ENCODE data around the gene EQTN.
"Not testable (repeated sequence)": the region's sequence is repeated elsewhere in the genome, so short reads cannot be mapped to it uniquely, and the experiment has no call there.

The EQTN gene

DNA sequence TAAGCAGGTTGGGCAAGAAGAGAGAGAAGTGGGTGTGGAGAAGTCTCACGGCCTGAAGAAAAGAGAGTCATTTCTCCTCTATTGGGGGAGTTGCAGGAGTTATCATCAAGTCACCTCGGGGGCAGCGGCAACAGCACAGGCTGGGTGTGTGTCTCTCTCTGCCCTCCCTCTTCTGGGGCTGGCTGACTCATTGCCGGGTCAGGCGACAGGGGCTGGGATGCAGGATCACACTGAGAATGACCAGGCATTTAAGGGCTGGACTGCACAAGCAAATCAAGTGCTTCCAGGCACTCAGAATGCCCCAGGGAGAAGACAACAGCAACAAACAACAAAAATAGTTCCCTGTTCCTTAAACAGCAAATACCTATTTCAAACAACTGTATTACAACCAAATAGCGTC lies 6.3 kb upstream of the EQTN start:
- DNase-seq (ENCODE audit: low read depth, low spot score) = no peak

DNA sequence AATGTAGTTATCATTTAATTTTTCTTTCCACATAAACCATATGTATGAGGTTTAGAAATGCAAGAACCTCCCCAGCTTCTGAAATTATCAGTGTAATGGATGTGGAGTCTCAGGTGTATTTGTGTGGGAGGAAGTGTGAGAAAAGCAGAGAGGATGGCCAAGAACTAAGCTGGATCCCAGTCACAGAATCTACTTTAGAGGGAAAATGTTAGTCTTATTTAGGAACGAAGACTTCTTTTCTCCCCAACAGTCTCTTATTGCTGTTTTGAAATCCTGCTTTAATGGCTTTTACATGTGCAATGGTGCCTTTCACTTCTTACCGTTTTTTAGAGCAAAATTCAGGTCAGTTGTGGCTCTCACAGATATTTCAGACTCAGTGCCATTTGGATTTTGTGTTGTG lies 3.0 kb downstream of the EQTN start:
- no peak overlapping the region for H3K27ac ChIP-seq
- DNase-seq (ENCODE audit: low read depth, low spot score) = no peak

More for the DNA sequence above, 6.3 kb upstream of the EQTN start:
- H3K27ac ChIP-seq = no peak overlapping the region

DNA sequence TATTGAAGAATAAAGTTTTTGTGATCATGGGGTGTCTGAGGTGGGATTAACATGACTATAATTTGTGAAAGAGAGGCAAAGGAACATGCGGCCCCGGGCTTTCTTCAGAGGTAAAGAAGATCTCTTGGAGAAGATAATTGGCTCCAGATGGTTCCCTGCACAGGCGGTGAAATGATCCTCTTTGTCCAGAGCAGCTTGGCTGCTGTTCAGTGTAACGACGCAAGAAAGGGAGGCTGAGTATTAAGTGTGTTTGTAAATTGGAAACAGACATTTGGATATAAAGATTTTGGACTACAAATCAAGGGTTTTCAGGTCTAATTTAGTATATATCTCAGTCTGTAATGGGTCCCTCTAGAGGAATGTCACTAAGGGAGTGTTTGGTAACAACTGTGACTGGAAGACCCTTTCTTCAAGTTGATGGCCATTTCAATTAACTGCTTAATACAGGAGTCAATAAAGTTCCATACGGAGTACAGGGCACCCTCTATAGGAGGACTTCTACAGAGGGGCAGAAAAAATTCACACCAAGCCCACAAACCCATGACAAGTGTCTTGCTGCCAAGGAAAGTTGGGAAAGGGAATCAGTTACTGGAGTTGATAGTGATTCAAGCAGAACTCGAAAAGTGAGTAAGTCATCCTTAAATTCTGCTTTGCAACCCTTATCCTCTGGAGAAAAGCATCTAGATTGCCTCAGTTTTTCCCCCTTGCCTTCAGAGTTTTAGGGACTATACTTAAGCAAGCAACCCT lies 4.1 kb downstream of the EQTN start:
- H3K27ac ChIP-seq = no peak overlapping the region
- no peak for DNase-seq (ENCODE audit: low read depth, low spot score)

DNA sequence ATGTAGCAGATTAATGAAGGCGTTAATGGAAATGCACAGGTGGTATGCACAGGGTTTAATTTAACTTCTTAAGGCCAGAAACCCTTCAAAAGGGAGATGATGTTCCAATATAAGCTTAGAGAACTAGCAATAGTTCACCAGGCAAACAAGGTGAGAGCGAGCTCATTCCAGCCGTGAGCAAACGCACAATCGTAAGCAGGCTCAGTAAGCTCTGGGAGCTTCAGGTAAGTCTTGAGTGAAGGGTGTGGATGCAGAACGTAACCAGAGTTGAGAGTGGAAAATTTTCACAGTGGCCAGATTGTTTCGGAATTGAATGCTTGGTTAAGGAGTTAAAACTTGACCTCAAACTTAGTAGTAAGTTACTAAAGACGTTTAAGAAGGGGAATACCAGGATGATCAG lies 5.7 kb downstream of the EQTN start:
- H3K27ac ChIP-seq = no peak overlapping the region

DNA sequence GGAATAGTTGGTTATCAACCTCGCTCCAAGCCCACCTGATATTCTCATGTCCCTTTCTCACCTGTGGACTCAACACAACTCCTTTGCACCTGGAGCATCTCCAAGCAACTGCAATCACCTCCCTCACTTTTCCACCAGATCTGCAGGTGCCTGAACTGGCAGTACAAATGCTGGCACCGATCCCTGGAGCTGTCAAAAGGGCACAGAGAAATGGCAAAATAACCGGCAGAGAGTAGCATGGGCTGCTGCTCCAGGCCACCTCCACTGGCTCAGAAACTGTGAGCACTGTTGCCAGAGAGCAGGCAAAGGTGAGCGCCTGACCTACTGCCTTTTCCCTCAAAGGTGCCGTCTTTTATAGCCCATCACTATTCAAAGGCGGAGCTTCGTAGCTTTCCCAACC lies 14.7 kb downstream of the EQTN start:
- no peak for DNase-seq (ENCODE audit: low read depth, low spot score)
- no peak overlapping the region for H3K27ac ChIP-seq

More for the DNA sequence above, 5.7 kb downstream of the EQTN start:
- no peak for DNase-seq (ENCODE audit: low read depth, low spot score)

DNA sequence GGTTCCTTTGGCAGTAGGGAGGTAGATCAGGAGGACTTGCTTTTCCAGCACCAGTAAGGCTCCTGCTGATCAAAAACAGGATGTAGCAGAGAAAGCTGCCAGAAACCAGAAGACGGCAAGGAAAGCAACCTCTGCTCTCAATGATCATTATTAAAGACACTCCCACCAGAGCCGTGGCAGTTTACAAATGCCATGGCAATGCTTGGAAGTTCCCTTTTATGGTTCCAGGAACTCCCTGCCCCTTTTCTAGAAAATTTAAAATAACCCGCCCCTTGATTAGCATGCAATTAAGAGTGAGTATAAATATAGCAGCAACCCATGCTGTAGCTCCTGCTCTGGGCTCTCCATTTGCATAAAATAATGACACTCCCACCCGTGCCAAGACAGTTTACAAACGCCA lies 16.1 kb downstream of the EQTN start:
- no peak for DNase-seq (ENCODE audit: low read depth, low spot score)
- no peak overlapping the region for H3K27ac ChIP-seq

DNA sequence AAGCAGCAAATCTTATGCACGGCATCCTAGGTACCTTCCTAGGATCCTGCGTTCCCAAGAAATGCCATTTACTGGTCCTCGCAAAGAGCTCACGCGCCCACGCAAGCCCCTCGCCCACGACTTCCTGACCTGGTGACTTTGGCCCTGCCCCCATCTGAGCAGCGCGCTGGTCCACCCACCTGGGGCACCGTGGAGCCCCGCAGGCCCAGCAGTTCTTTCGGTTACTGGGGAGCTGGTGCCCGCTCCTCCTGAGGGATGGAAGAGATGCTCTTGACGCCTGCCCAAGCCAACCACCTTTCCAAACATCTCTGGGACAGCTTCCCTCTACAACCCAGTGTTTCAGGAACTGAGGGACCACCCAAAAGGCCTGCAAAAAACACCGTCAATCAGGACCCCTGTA lies 16.7 kb downstream of the EQTN start:
- no peak overlapping the region for H3K27ac ChIP-seq
- no peak for DNase-seq (ENCODE audit: low read depth, low spot score)

DNA sequence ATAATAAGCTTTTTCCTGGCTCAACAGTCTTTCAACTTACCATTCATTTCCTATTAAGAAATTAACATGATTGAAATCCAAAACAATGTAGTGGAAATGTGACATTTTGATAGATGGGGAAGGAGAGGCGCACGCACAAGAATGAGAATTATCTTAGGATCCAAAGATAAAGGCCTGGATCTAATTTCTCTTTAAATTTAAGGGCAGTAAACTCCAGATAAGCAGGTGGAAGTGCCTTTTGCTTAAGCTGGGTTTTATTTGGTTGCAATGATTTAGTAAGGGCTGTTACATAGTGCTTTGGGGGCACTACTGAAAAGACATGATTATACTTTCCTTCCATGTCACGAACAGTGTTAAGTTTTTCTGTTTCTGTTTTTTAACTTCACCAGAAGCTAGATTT lies 17.3 kb downstream of the EQTN start:
- DNase-seq (ENCODE audit: low read depth, low spot score) = no peak
- H3K27ac ChIP-seq = no peak overlapping the region

DNA sequence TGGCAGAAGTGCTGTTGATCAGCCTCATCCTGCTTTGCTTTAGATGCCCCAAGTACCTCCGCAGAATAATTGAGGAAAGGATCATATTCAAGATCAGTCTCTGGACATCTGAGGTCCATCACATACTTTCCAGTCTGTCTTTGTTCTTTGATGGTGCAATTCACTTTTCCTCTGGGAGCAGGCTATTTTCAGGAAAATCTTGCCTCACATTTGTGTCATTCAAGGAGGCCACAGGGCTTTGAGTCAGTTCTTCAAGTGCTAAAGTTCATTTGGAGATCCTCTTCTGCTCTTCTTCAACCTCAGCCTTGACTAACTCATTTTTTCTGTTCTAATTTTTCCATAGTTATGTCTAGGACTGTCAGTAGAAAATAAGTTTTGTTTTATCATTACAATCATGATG lies 18.6 kb downstream of the EQTN start:
- DNase-seq (ENCODE audit: low read depth, low spot score) = no peak
- H3K27ac ChIP-seq = no peak overlapping the region

DNA sequence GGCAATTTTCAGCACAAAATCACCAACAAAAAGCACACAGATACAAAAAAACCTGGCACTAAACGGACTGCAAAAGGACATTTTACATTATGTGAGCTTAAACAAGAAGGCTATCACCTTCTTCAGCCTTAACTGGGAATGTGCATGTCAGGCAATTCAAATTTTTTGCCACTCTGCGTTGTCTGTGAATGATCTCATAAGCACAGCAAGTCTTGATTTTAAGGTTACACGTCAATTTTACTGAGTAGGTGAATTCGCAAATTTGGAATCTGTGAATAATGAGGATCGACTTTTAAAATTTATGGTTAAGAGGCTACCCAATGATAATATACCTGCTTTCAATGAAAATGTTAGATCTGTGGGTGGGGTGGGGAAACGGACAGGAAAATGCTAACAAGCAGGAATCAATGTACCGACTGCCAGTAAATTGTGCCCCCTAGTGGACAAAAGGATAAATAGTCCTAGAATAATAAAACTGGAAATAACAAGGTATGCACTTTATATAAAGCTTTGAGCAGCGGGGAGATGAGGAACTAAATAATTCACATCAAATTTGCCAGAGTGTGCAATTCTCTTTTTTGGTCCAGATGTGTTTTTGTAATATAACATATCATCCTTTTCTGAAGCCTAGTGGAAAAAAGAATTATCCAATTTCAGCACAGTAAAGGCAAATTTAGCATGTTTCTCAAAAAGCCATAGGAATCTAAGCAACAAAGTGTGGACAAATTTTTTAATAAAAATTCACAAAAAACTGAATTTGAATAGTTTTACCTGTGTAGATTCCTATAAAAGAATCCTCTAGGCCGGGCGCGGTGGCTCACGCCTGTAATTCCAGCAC lies 20.5 kb downstream of the EQTN start:
- no peak overlapping the region for H3K27ac ChIP-seq
- DNase-seq (ENCODE audit: low read depth, low spot score) = no peak

DNA sequence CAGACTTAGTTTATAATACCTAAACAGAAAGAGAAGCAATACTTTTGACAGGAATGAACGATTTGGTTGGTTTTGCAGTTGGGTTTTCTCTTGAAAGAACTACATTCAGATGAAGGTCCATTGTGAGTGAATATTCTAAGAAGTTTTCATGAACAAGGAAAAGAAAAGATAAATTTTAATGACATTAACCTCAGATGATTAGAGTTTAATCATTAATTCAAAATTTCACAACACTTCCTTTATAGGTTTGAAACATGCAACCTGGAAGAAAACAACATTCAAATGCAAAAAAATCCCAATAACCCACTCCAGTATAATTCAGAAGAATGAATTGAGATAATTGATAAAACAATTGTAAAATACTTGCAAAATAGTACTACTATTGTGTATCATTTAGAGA lies 23.8 kb downstream of the EQTN start:
- H3K27ac ChIP-seq = no peak overlapping the region
- no peak for DNase-seq (ENCODE audit: low read depth, low spot score)

DNA sequence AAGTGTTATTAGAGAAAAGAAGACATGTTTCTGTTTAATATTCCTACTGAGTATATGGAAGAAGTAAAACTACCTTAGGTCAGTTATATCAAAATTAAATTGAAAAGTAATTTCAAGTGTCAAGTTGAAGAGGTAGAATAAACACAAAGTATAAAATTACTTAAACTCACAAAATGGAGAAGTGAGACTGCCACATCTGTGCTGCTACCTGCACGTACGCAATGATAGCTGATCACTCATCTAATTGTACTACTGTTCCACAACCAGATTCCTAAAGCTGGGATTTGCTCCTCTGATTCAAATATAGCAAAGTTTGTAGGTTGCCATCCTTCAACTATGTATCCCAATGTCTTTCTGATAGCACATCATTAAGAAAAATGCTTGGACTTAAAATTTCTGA lies 24.8 kb downstream of the EQTN start:
- no peak overlapping the region for H3K27ac ChIP-seq
- DNase-seq (ENCODE audit: low read depth, low spot score) = no peak

DNA sequence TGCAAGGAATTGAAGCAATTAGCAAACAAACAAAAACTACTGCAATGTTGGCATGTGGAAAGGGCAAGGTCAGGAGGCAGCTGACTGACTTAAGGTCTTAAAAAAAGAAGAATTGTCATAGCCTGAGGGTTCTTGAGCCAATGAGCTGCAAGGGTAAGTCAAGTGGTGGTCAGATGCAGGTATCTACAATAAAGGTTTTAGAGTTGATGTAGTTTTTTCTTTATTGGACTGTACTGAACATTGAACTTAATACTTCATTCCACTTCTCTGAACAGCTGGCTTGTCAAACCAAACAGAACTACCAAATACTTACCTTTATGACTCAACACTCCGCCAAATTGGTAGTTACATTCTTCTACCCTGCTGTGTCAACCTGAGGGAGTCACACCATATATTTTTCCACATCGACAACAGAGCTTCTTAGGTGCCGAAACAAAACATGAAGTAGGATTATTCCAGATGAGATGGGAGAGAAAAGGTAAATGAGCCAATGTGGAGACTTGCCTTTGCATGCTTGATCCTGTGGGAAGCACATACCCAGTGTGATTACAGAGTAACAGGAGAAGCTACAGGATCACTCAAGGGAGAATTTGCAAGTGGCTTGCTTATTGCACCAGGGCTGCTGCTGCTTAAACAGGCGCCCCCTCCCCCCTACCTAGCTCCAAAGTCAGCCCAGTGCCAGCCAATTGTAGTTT lies 35.3 kb downstream of the EQTN start:
- no peak for DNase-seq (ENCODE audit: low read depth, low spot score)
- no peak overlapping the region for H3K27ac ChIP-seq

DNA sequence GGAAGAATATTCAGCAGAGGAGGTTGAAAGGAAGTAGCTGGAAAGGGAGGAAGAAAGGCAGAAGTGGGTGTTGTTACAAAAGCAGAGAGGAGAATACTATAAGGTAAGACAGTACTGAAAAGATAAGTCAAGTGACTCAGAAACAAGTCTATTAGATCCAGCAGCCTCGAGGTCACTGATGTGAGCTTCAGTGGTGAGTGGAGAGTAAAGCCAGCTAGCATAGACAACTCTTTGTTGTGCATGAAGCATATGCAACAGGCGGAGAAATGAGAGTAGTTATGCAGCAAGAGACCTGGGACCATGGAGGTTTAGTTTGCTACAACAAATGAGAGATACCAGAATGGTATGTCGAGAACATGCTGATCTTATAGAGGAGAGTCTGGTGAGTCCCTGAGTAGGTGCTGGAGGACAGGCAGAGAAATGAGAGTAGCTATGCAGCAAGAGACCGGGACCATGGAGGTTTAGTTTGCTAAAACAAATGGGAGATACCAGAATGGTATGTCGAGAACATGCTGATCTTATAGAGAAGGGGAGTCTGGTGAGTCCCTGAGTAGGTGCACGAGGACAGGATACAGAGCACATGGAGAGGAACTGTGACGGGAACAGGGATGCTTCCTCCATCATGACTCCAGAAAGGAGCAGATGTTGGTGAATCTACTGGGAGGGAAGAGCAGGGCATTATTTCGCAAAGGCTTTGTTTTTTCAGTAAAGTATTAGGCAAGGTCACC lies 36.0 kb downstream of the EQTN start:
- no peak overlapping the region for H3K27ac ChIP-seq
- no peak for DNase-seq (ENCODE audit: low read depth, low spot score)

DNA sequence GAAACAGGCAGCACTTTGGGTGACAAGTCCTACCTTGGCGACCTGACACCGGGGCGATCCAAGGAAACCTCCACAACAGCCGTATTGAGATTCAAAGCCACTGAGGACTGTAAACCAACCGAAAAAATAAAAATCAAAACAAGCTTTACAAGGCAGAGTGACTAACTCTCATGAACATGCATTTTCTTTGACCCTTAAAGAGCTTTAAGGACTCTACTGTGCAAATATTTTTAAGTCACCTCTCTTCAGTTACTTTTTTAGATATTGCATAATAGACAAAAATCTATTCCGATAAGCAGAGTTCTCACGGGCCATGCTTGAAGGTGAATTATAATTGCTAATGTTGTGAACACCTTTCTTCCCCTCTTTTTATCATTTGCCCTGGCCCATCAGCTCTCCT lies 38.3 kb downstream of the EQTN start:
- DNase-seq (ENCODE audit: low read depth, low spot score) = no peak
- no peak overlapping the region for H3K27ac ChIP-seq

DNA sequence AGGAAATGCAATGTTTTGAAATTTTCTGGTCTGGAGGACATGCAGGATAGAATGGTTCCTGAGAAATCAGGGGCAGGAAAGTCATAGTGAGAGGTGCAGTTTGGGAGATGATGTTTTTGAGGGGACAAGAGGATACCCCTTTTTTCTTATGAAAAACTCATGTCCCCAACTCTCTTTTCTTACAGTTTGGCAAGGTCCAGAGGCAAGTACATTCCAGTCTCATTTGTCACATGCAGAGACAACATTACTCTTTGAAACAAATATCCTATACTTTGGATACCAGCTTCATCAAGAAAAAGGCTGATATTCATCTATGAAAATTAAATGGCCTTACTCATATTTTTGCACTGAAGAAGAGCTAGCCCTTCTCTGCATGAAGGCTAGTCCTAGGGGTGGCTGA lies 48.2 kb downstream of the EQTN start:
- no peak for DNase-seq (ENCODE audit: low read depth, low spot score)
- H3K27ac ChIP-seq = no peak overlapping the region

DNA sequence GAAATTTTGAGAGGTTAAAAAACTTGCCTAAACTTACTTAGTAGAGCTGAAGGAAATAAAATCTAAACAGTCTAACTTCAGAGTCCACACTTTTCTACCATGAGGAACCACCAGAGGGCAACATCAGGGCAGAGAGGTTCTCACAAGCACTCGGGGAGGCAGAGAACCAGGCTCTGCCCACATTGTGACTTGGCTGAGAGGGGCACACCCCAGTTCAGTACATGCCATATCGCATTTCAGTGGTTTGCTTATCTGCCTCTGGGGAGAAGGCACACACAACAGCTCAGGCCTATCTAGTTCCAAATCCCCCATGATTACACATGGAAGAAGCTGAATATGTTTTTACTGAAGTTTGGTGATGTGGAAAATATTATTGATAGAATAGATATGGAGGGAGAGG lies 49.2 kb downstream of the EQTN start:
- H3K27ac ChIP-seq = no peak overlapping the region
- DNase-seq (ENCODE audit: low read depth, low spot score) = peak; percentile 26

DNA sequence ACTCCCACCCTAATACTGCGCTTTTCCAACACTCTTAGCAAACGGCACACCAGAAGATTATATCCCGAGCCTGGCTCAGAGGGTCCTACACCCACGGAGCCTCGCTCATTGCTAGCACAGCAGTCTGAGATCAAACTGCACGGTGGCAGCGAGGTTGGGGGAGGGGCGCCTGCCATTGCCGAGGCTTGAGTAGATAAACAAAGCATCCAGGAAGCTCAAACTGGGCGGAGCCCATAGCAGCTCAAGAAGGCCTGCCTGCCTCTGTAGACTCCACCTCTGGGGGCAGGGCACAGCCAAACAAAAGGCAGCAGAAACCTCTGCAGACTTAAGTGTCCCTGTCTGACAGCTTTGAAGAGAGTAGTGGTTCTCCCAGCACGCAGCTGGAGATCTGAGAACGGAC lies 57.3 kb downstream of the EQTN start:
- not testable (repeated sequence) for H3K27ac ChIP-seq; DNase-seq (ENCODE audit: low read depth, low spot score)
